ENCODE results near the gene FAM78B.

DNA sequence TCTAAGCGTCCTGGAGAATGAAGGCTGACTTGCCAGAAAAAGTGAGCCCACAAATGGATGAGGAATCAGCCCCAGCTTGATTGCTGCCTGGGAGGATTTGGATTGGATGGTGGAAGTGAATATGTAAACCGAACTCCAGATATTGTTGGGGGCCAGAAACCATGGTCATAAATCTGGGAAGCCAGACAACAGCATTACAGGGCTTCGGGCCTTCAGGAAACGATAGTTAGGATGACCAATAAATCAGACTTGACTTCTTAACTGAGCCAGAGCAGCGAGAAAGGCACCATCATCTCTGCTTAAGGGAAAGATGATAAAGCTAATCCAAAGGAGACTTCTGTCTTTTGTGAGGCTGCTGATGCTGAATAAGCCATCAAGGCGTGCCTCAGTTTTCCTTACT, 26.6 kb downstream of the FAM78B start:
- TF ChIP-seq, protein P1, sequence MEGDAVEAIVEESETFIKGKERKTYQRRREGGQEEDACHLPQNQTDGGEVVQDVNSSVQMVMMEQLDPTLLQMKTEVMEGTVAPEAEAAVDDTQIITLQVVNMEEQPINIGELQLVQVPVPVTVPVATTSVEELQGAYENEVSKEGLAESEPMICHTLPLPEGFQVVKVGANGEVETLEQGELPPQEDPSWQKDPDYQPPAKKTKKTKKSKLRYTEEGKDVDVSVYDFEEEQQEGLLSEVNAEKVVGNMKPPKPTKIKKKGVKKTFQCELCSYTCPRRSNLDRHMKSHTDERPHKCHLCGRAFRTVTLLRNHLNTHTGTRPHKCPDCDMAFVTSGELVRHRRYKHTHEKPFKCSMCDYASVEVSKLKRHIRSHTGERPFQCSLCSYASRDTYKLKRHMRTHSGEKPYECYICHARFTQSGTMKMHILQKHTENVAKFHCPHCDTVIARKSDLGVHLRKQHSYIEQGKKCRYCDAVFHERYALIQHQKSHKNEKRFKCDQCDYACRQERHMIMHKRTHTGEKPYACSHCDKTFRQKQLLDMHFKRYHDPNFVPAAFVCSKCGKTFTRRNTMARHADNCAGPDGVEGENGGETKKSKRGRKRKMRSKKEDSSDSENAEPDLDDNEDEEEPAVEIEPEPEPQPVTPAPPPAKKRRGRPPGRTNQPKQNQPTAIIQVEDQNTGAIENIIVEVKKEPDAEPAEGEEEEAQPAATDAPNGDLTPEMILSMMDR (IDR thresholded peaks at IDR 0.05), result no peak
- no peak for TF ChIP-seq POLR2A (IDR thresholded peaks at IDR 0.05)
